HEK293 (cell line): ENCODE measurements around the gene INPP5F.

Experiments
- CTCF ChIA-PET: fragments of 350-600 bp; formaldehyde crosslinking; extraction: SDS; loops from one replicate; lab custom pipeline; 2021; ENCODE audit warnings: antibody characterized with exemption; lab: Yijun Ruan, JAX
- POLR2A ChIA-PET: fragments of 300-600 bp; formaldehyde crosslinking; extraction: SDS; loops from one replicate; lab custom pipeline; 2020; ENCODE audit warnings: antibody characterized with exemption, inconsistent platforms; lab: Yijun Ruan, JAX
- H3K27ac ChIP-seq: fragments of 200-500 bp; sonication (Bioruptor generic); 2 replicates; pipeline ENCODE4 v1.5.1; 2014; ENCODE audit warnings: low read depth, low read length, control low read depth, inconsistent platforms; ENCODE audit errors: extremely low read depth
- H3K36me3 ChIP-seq, 2 experiments: fragments of 200-500 bp in 1 of 2; sonication (Bioruptor generic) in 1 of 2; 1 replicate in 1 of 2; 2 replicates in 1 of 2; pipeline ENCODE4 v1.5.1; 2014 to 2017; ENCODE audit warnings: inconsistent platforms in 2 of 2, low read length in 2 of 2; ENCODE audit not compliant: control insufficient read depth in 2 of 2, insufficient read depth in 1 of 2
- H3K4me1 ChIP-seq: fragments of 200-500 bp; sonication (Bioruptor generic); 2 replicates; pipeline ENCODE4 v1.5.1; 2014; ENCODE audit warnings: mild to moderate bottlenecking, low read length, inconsistent platforms; ENCODE audit not compliant: control insufficient read depth, insufficient read depth
- H3K4me3 ChIP-seq: 2 replicates; pipeline ENCODE4 v1.5.1; 2011; ENCODE audit warnings: low read depth, mild to moderate bottlenecking, control low read depth, low read length, moderate library complexity
- H3K9me3 ChIP-seq: fragments of 200-500 bp; sonication (Bioruptor generic); 2 replicates; pipeline ENCODE4 v1.5.1; 2014; ENCODE audit warnings: low read depth, low read length, inconsistent platforms; ENCODE audit not compliant: control insufficient read depth, insufficient read depth
- GLIS2 ChIP-seq: fragments of 450-650 bp; formaldehyde crosslinking; IDR thresholded peaks from 2 replicates; pipeline ENCODE4 v1.5.1; 2016; ENCODE audit warnings: missing biosample characterization, missing genetic modification characterization
- OSR2 ChIP-seq: fragments of 450-650 bp; formaldehyde crosslinking; IDR thresholded peaks from 2 replicates; pipeline ENCODE4 v1.5.1; 2016; ENCODE audit warnings: missing biosample characterization, missing genetic modification characterization
- SETDB1 ChIP-seq: IDR thresholded peaks from one replicate; pipeline ENCODE4 v1.6.1; 2017; ENCODE audit warnings: mild to moderate bottlenecking, low read length, moderate library complexity, mixed read lengths; ENCODE audit not compliant: insufficient read length
- ZBTB17 ChIP-seq: fragments of 450-650 bp; formaldehyde crosslinking; IDR thresholded peaks from 2 replicates; pipeline ENCODE4 v1.5.1; 2016; ENCODE audit warnings: missing biosample characterization, missing genetic modification characterization
- ZBTB21 ChIP-seq: fragments of 450-650 bp; formaldehyde crosslinking; IDR thresholded peaks from 2 replicates; pipeline ENCODE4 v1.5.1; 2017; ENCODE audit warnings: missing biosample characterization, missing genetic modification characterization
- ZBTB48 ChIP-seq: fragments of 450-650 bp; formaldehyde crosslinking; IDR thresholded peaks from 2 replicates; pipeline ENCODE4 v1.5.1; 2016; ENCODE audit warnings: missing biosample characterization, missing genetic modification characterization
- ZEB2 ChIP-seq: fragments of 450-650 bp; formaldehyde crosslinking; IDR thresholded peaks from 2 replicates; pipeline ENCODE4 v1.5.1; 2016; ENCODE audit warnings: missing biosample characterization, missing genetic modification characterization
- ZFP69B ChIP-seq: fragments of 450-650 bp; formaldehyde crosslinking; IDR thresholded peaks from 2 replicates; pipeline ENCODE4 v1.5.1; 2016; ENCODE audit warnings: missing biosample characterization, missing genetic modification characterization
- ZIC2 ChIP-seq: fragments of 450-650 bp; formaldehyde crosslinking; IDR thresholded peaks from 2 replicates; pipeline ENCODE4 v1.5.1; 2016; ENCODE audit warnings: missing biosample characterization, missing genetic modification characterization
- ZNF121 ChIP-seq: fragments of 450-650 bp; formaldehyde crosslinking; IDR thresholded peaks from 2 replicates; pipeline ENCODE4 v1.5.1; 2016; ENCODE audit warnings: missing biosample characterization, missing genetic modification characterization
- ZNF184 ChIP-seq: fragments of 450-650 bp; IDR thresholded peaks from 2 replicates; pipeline ENCODE4 v1.5.1; 2018; ENCODE audit warnings: missing biosample characterization, mild to moderate bottlenecking, missing genetic modification characterization
- ZNF2 ChIP-seq: fragments of 450-650 bp; formaldehyde crosslinking; IDR thresholded peaks from 2 replicates; pipeline ENCODE4 v1.5.1; 2016; ENCODE audit warnings: missing biosample characterization, missing genetic modification characterization
- ZNF324 ChIP-seq: fragments of 450-650 bp; formaldehyde crosslinking; IDR thresholded peaks from 2 replicates; pipeline ENCODE4 v1.5.1; 2016; ENCODE audit warnings: missing biosample characterization, missing genetic modification characterization
- ZNF362 ChIP-seq: fragments of 450-650 bp; formaldehyde crosslinking; IDR thresholded peaks from 2 replicates; pipeline ENCODE4 v1.5.1; 2016; ENCODE audit warnings: missing biosample characterization, missing genetic modification characterization
- ZNF366 ChIP-seq: fragments of 450-650 bp; formaldehyde crosslinking; conservative IDR thresholded peaks from 2 replicates; pipeline ENCODE4 v1.5.1; 2016; ENCODE audit warnings: missing biosample characterization, missing genetic modification characterization
- ZNF394 ChIP-seq: fragments of 450-650 bp; formaldehyde crosslinking; IDR thresholded peaks from 2 replicates; pipeline ENCODE4 v1.5.1; 2016; ENCODE audit warnings: missing biosample characterization, missing genetic modification characterization, mild to moderate bottlenecking, moderate library complexity, borderline replicate concordance
- ZNF404 ChIP-seq: fragments of 450-650 bp; formaldehyde crosslinking; IDR thresholded peaks from 2 replicates; pipeline ENCODE4 v1.5.1; 2017; ENCODE audit warnings: missing biosample characterization, missing genetic modification characterization
- ZNF416 ChIP-seq: fragments of 450-650 bp; formaldehyde crosslinking; IDR thresholded peaks from 2 replicates; pipeline ENCODE4 v1.5.1; 2016; ENCODE audit warnings: missing biosample characterization, missing genetic modification characterization
- ZNF48 ChIP-seq: fragments of 450-650 bp; formaldehyde crosslinking; IDR thresholded peaks from 2 replicates; pipeline ENCODE4 v1.5.1; 2016; ENCODE audit warnings: missing biosample characterization, missing genetic modification characterization
- ZNF629 ChIP-seq: fragments of 450-650 bp; formaldehyde crosslinking; IDR thresholded peaks from 2 replicates; pipeline ENCODE4 v1.5.1; 2017; ENCODE audit warnings: missing biosample characterization, missing genetic modification characterization
- ZNF658 ChIP-seq: fragments of 450-650 bp; formaldehyde crosslinking; IDR thresholded peaks from 2 replicates; pipeline ENCODE4; 2016; ENCODE audit warnings: missing biosample characterization, missing genetic modification characterization
- ZNF660 ChIP-seq: fragments of 450-650 bp; IDR thresholded peaks from 2 replicates; pipeline ENCODE4 v1.5.1; 2018; ENCODE audit warnings: missing biosample characterization, mild to moderate bottlenecking, missing genetic modification characterization
- TF ChIP-seq, protein P1 (sequence below): fragments of 450-650 bp; formaldehyde crosslinking; IDR thresholded peaks from 2 replicates; pipeline ENCODE4 v1.5.1; 2016; ENCODE audit warnings: missing biosample characterization, missing genetic modification characterization
- TF ChIP-seq, protein P2 (sequence below): fragments of 450-650 bp; formaldehyde crosslinking; IDR thresholded peaks from 2 replicates; pipeline ENCODE4 v1.5.0; 2017; ENCODE audit warnings: missing biosample characterization, missing genetic modification characterization, borderline replicate concordance

The INPP5F gene

DNA sequence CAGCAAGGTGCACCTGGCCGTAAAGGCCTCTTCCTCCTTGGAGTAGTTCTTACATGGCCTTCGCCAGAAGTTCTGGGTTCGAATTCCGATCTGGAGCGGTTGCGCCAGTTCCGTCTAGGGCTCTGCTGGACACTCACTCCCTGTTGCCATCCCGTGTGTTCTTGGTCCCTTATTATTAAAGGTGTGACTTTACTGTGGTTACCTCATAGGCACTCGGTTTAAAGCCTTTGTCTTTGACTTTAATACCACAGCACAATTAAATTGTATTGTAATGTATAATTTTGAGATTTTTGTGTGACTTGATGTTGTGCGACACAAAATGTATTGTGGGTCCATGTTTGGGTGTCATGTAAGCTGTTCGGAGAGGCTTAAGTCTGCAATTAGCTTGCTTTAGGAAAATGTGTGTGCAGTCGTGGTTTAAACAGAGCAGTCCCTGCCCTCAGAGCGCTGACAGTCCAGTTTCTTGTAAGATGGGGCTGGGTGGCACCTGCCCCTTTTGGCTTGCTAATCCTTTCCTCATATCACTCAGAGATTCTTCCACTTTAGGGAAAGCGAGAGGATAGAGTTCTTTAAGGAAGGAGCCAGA, 919 bp downstream of the INPP5F start:
- CTCF ChIA-PET = interaction anchor here (0.9 to 2.7 kb wide), 5 partner anchors 24 to 118 kb away, joined by 3 to 10 read pairs (median 4); no protein-coding TSS in a partner anchor
- 0 out of 2 replicates have a peak, but pooled peaks have one; percentile 22 for TF ChIP-seq ZBTB48
- TF ChIP-seq ZNF362 = no peak
- TF ChIP-seq ZNF416 = no peak
- no peak for TF ChIP-seq SETDB1
- 0 out of 2 replicates have a peak, but pooled peaks have one; percentile 26 for TF ChIP-seq ZNF2
- TF ChIP-seq GLIS2 (tag by site-specific recombination) = no peak
- peak overlapping the region; percentile 80; the same call in 1 of the 2 replicates for H3K27ac ChIP-seq

DNA sequence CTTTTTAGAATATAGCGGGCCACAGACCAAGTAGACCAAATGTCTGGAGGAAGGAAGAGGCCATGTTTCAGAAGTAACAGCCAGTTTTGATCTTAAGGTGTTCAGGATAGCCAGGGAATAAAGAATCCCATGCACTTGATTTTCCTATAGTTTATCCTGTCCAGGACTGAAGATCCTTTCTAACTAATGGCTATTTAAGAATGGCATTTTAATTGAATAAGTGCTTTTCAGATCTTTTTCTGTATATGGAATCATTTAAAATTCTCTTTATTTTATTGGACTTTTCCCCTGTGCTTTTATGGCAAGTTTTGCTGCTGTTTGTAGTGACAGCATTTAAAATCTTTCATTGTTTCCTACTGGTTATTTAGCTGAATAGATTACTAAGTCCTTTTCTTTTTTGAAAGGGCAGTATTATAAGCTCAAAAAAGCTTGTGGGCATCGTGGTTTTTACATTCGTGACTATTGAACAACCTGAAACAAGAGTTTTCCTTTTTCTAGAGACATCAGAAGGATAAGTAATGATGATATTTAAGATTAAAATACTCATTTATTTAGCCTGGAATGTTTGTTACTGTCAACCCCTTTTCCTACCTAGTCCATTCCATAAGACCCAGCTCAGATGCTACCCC, 2.4 kb downstream of the INPP5F start:
- ChIA-PET POLR2A (interaction anchor here (0.7 kb wide), 1 partner anchor 619 kb away, joined by 5 read pairs; no protein-coding TSS in a partner anchor), CTCF (interaction anchor here (1.4 kb wide), 2 partner anchors 22 to 120 kb away, joined by 4 read pairs; no protein-coding TSS in a partner anchor)
- Histone ChIP-seq H3K4me1 (peaks cover 16% of the 10 kb centered on the region), H3K36me3 (no peaks in the 10 kb centered on the region; a peak in 1 of 3 replicates), H3K4me3 (no peak overlapping the region), H3K9me3 (no peaks in the 10 kb centered on the region), H3K27ac (no peak overlapping the region)
- TF ChIP-seq SETDB1 = no peak
- TF ChIP-seq, protein P1, sequence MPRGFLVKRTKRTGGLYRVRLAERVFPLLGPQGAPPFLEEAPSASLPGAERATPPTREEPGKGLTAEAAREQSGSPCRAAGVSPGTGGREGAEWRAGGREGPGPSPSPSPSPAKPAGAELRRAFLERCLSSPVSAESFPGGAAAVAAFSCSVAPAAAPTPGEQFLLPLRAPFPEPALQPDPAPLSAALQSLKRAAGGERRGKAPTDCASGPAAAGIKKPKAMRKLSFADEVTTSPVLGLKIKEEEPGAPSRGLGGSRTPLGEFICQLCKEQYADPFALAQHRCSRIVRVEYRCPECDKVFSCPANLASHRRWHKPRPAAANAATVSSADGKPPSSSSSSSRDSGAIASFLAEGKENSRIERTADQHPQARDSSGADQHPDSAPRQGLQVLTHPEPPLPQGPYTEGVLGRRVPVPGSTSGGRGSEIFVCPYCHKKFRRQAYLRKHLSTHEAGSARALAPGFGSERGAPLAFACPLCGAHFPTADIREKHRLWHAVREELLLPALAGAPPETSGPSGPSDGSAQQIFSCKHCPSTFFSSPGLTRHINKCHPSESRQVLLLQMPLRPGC = no peak

More for the DNA sequence above, 919 bp downstream of the INPP5F start:
- peaks cover 16% of the 10 kb centered on the region for H3K4me1 ChIP-seq
- no peaks in the 10 kb centered on the region for H3K9me3 ChIP-seq
- peak overlapping the region; percentile 67 for H3K4me3 ChIP-seq
- POLR2A ChIA-PET = interaction anchor here (1.1 to 2.0 kb wide), 6 partner anchors 10 to 166 kb away, joined by 3 to 14 read pairs (median 6); partner anchors contain the start of genes MCMBP and SEC23IP
- H3K36me3 ChIP-seq = no peaks in the 10 kb centered on the region; a peak in 1 of 3 replicates

- ChIA-PET POLR2A (interaction anchor here (2.2 kb wide), 1 partner anchor 9 kb away, joined by 20 read pairs; the partner anchor contains the start of gene INPP5F), CTCF (interaction anchor here (0.7 to 1.6 kb wide), 2 partner anchors 16 to 135 kb away, joined by 3 to 8 read pairs; no protein-coding TSS in a partner anchor)
- Histone ChIP-seq H3K36me3 (no peaks in the 10 kb centered on the region; a peak in 1 of 3 replicates), H3K27ac (0 out of 2 replicates have a peak overlapping the region, but pooled peaks have one; percentile 7), H3K9me3 (no peaks in the 10 kb centered on the region), H3K4me1 (peaks cover 29% of the 10 kb centered on the region), H3K4me3 (no peak overlapping the region)
- TF ChIP-seq ZNF658 (no peak), OSR2 (tag by site-specific recombination) (0 out of 2 replicates have a peak, but pooled peaks have one; percentile 6), ZNF121 (tag by site-specific recombination) (peak; percentile 95), ZEB2 (tag by site-specific recombination) (peak; percentile 80), ZBTB21 (tag by site-specific recombination) (0 out of 2 replicates have a peak, but pooled peaks have one; percentile 31), ZBTB17 (tag by site-specific recombination) (peak; percentile 81), ZIC2 (tag by site-specific recombination) (no peak), ZNF629 (tag by site-specific recombination) (peak; percentile 53; the same call in 1 of the 2 replicates), ZNF48 (tag by site-specific recombination) (no peak), ZNF394 (tag by site-specific recombination) (0 out of 2 replicates have a peak, but pooled peaks have one; percentile 38), ZFP69B (tag by site-specific recombination) (no peak), ZNF184 (0 out of 2 replicates have a peak, but pooled peaks have one; percentile 27), ZNF404 (tag by site-specific recombination) (no peak), ZNF660 (tag by site-specific recombination) (peak; percentile 25; the same call in 1 of the 2 replicates), ZNF324 (tag by site-specific recombination) (0 out of 2 replicates have a peak, but pooled peaks have one; percentile 32), ZNF366 (tag by site-specific recombination) (peak; percentile 82)
- TF ChIP-seq, protein P2, sequence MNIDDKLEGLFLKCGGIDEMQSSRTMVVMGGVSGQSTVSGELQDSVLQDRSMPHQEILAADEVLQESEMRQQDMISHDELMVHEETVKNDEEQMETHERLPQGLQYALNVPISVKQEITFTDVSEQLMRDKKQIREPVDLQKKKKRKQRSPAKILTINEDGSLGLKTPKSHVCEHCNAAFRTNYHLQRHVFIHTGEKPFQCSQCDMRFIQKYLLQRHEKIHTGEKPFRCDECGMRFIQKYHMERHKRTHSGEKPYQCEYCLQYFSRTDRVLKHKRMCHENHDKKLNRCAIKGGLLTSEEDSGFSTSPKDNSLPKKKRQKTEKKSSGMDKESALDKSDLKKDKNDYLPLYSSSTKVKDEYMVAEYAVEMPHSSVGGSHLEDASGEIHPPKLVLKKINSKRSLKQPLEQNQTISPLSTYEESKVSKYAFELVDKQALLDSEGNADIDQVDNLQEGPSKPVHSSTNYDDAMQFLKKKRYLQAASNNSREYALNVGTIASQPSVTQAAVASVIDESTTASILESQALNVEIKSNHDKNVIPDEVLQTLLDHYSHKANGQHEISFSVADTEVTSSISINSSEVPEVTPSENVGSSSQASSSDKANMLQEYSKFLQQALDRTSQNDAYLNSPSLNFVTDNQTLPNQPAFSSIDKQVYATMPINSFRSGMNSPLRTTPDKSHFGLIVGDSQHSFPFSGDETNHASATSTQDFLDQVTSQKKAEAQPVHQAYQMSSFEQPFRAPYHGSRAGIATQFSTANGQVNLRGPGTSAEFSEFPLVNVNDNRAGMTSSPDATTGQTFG (tag by site-specific recombination) = no peak
Measured at GRCh38 chr10:119734396-119735332, 8.8 kb downstream of the INPP5F start.
